Measurements from ENCODE around the gene PTPRT. TPM values are rescaled to one million over a fixed set of nuclear protein-coding genes. Genes with fewer than 3 reads are reported as not detected.

PTPRT gene
- total and polyA plus RNA-seq, 2 of the 4 experiments (the other 2 are of a cell fraction): not detected

- no peak for TF ChIP-seq MAFK (IDR thresholded peaks at IDR 0.05; ENCODE audit: low read depth, low read length)
- TF ChIP-seq BHLHE40 (IDR thresholded peaks at IDR 0.05; ENCODE audit: low read depth, low read length): no peak
- no peak for TF ChIP-seq POLR2A (IDR thresholded peaks at IDR 0.05; ENCODE audit: low read depth, low read length)
- TF ChIP-seq MXI1 (IDR thresholded peaks at IDR 0.05; ENCODE audit: borderline replicate concordance, low read depth, low read length): no peak
- TF ChIP-seq CEBPB (IDR thresholded peaks at IDR 0.05; ENCODE audit: low read depth, low read length): no peak
- TF ChIP-seq RAD21 (IDR thresholded peaks at IDR 0.05; ENCODE audit: low read length): no peak
- no peak for TF ChIP-seq USF2 (IDR thresholded peaks at IDR 0.05; ENCODE audit: low read depth, low read length)
- no peak for TF ChIP-seq MAZ (IDR thresholded peaks at IDR 0.05; ENCODE audit: borderline replicate concordance, low read depth, low read length)
- no peak for TF ChIP-seq ELK1 (IDR thresholded peaks at IDR 0.05; ENCODE audit: borderline replicate concordance, low read depth, low read length)
- no peak for TF ChIP-seq RFX5 (IDR thresholded peaks at IDR 0.05; ENCODE audit: low read depth, low read length)
- Histone ChIP-seq H3K9me1 (ENCODE audit: insufficient read depth, low read length) (no peaks in the 10 kb centered on the region), H2BK20ac (ENCODE audit: low read depth, low read length) (no peak overlapping the region), H3K27me3 (ENCODE audit: control insufficient read depth, insufficient read depth, low read length) (no peaks in the 10 kb centered on the region), H2BK120ac (ENCODE audit: low read depth, low read length) (no peak overlapping the region), H2AK5ac (ENCODE audit: low read depth, low read length) (no peak overlapping the region), H4K5ac (ENCODE audit: low read depth, low read length) (no peak overlapping the region), H3K18ac (ENCODE audit: low read depth, low read length) (no peak overlapping the region), H3K14ac (replicated peaks; ENCODE audit: low read depth, low read length) (no peak overlapping the region), H2AK9ac (replicated peaks; ENCODE audit: low read depth, low read length, poor library complexity) (no peak overlapping the region), H2AFZ (replicated peaks; ENCODE audit: low read length, poor library complexity) (no peak overlapping the region), H3K4me1 (ENCODE audit: control insufficient read depth, insufficient read depth, low read length) (no peaks in the 10 kb centered on the region), H3K23ac (ENCODE audit: low read depth, low read length) (no peak overlapping the region), H3K4me2 (ENCODE audit: low read depth, low read length) (no peak overlapping the region), H4K91ac (ENCODE audit: insufficient read depth, low read depth, low read length) (no peak overlapping the region), H4K20me1 (ENCODE audit: insufficient read depth, low read length) (no peaks in the 10 kb centered on the region), H3K4me3 (ENCODE audit: insufficient read depth, low read depth, low read length) (no peak overlapping the region), H4K8ac (ENCODE audit: low read depth in 2 of 2, low read length in 2 of 2) (no peak overlapping the region), H3K27ac (ENCODE audit: insufficient read depth, low read length) (no peak overlapping the region), H2BK5ac (ENCODE audit: low read depth, low read length, poor library complexity, severe bottlenecking) (no peak overlapping the region), H3K79me1 (ENCODE audit: low read depth in 1 of 2, low read length in 2 of 2) (no peaks in the 10 kb centered on the region), H2BK15ac (ENCODE audit: low read depth, low read length) (no peak overlapping the region), H3K9ac (ENCODE audit: low read depth, low read length) (no peak overlapping the region), H3K9me3 (ENCODE audit: control insufficient read depth, insufficient read depth, low read length) (peaks cover 15% of the 10 kb centered on the region), H3K36me3 (ENCODE audit: control insufficient read depth, insufficient read depth, low read length) (no peaks in the 10 kb centered on the region), H3K56ac (ENCODE audit: extremely low read depth, insufficient read depth, low read length) (no peak overlapping the region), H3K4ac (ENCODE audit: low read depth, low read length) (no peak overlapping the region)
- DNase-seq: no peak
- intact Hi-C loops (cut with micrococcal nuclease) (no loop called here), in situ Hi-C loops (cut with MboI; ENCODE audit: low sequenced_read_pairs) (no loop called here), dilution Hi-C loops (cut with HindIII; ENCODE audit: low sequenced_read_pairs, unreplicated experiment) (no loop called here)
- BruUV-seq (replicated peaks): no TSS peak
- CTCF ChIA-PET: interaction anchor here (0.7 kb wide), 1 partner anchor 1034 kb away, joined by 4 read pairs; no protein-coding TSS in a partner anchor
- POLR2A ChIA-PET (ENCODE audit: unreplicated experiment): no interaction called here
- ATAC-seq (ENCODE audit: low read depth): no peak
- no CpG with 5 or more reads among the region's 5 CpGs for WGBS, 2 experiments (ENCODE audit: extremely low coverage in 2 of 2, insufficient read length in 1 of 2)
Observed at GRCh38 chr20:43124241-43124640, 65.5 kb downstream of the PTPRT start.

Data from IMR-90 (cell line).